GM18499 (cell line): ENCODE measurements around the gene RCOR1.
"Not testable (repeated sequence)": the region's sequence is repeated elsewhere in the genome, so short reads cannot be mapped to it uniquely, and the experiment has no call there.

Experiments used
- ATAC-seq: cut with Tn5 transposase; IDR thresholded peaks from one replicate; pipeline ENCODE4 v1.9.1; 2021; ENCODE audit warnings: moderate number of reproducible peaks; ENCODE audit not compliant: insufficient read depth, unreplicated experiment

RCOR1 gene

DNA sequence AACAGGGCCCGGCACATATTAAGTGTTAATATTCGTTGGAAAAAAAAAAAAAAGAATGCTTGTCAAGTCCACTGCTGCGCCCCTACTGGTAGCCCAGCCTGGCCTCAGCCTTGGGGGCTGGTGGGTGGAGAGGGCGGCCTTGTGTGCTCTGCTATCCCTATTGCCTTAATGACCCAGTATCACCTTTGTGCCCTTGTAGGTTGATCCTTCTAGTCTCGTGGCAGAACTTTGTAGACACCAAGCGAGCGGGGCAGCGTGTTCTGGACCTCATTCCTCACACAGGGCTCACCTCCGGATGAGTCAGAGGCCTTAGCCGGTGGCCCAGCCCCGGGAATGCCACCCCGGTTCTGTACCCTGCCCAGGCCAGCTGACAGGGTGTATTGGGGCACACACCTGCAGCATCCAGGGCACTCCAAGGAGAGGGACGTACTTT, 1.8 kb upstream of the RCOR1 start:
- no peak for ATAC-seq

- no peak for ATAC-seq
Observed at GRCh38 chr14:102591372-102591943, 991 bp upstream of the RCOR1 start.

DNA sequence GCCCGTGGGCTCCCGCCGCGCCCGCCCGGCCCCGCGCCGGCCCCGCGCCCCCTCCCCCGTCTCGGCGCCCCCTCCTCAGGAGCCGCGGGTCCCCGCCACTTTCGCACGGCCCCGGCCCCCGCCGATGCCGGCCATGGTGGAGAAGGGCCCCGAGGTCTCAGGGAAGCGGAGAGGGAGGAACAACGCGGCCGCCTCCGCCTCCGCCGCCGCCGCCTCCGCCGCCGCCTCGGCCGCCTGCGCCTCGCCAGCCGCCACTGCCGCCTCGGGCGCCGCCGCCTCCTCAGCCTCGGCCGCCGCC, 263 bp downstream of the RCOR1 start:
- ATAC-seq = no peak

DNA sequence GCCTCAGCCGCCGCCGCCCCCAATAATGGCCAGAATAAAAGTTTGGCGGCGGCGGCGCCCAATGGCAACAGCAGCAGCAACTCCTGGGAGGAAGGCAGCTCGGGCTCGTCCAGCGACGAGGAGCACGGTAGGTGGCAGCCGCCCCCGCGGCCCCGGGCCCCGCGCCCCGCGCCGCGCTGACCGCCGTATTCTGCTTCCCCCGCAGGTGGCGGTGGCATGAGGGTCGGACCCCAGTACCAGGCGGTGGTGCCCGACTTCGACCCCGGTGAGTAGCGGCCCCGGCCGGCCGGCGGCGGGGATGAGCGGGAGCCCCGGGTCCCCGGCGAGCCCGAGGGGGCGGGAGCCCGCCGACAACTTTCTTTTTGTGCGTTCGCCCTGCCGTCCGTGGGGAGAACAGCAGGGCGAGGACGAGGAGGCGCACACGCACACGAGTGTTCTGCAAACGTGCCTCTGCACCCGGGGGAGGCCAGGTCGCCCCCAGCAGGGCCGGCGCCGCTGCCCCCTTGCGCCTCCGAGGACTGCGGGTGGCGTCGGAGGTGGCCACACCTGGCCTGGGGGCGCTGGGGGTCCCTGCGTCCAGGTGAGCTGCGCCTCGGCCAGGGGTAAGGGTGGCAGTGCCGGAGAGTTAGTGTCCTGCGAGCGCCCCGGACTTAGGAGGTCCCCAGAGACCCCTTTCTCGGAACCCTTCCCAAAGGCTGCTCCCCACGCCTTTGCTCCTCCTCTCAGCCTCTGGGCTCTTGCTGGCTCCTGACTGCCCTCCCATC, 794 bp downstream of the RCOR1 start:
- no peak for ATAC-seq

DNA sequence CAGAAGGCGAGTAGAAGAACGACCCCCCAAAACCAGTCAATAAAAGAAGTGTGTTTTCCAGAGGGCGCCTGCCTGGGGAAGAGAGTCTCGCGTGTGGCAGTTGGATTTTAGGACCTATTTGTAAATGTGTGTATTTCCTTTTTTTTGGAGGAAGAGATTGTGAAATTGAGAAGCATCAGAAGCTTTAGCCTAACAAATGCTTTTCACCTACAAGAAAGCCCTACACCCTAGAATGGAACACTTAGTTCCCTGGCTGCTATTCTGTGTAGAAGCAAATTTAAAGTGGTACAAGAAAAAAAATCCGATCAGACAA, 1.3 kb downstream of the RCOR1 start:
- no peak for ATAC-seq

- ATAC-seq = no peak
Observed at GRCh38 chr14:102594514-102595175, 2.2 kb downstream of the RCOR1 start.

GRCh38 chr14:102601378-102601925, 9.0 kb downstream of the RCOR1 start:
- ATAC-seq = no peak

DNA sequence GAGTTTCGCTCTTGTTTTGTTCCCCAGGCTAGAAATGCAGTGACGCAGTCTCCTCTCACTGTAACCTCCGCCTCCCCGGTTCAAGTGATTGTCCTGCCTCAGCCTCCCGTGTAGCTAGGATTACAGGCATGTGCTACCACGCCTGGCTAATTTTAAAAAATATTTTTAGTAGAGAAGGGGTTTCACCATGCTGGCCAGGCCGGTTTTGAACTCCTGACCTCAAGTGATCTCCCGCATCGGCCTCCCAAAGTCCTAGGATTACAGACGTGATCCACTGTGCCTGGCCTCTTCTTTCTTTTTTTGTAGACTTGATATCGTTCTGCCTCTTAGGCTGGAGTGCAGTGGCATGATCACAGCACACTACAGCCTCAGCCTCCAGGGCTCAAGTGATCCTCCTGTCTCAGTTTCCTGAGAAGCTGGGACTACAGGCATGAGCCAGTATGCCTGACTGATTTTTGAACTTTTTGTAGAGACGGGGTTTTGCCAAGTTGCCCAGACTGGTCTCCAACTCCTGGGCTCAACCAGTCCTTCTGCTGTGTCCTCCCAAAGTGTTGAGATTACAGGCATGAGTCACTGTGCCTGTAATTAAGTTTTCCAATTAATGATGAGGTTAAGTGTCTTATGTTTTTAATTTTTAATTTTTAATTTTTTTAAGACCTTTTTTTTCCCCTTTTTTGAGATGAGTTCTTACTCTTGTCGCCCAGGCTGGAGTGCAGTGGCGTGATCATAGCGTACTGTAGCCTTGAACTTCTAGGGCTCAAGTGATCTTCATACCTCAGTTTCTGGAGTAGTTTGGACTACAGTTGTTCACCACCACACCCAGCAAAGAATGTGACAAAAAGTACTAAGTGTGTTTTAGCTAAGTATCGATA, 10.2 kb downstream of the RCOR1 start:
- no peak for ATAC-seq

DNA sequence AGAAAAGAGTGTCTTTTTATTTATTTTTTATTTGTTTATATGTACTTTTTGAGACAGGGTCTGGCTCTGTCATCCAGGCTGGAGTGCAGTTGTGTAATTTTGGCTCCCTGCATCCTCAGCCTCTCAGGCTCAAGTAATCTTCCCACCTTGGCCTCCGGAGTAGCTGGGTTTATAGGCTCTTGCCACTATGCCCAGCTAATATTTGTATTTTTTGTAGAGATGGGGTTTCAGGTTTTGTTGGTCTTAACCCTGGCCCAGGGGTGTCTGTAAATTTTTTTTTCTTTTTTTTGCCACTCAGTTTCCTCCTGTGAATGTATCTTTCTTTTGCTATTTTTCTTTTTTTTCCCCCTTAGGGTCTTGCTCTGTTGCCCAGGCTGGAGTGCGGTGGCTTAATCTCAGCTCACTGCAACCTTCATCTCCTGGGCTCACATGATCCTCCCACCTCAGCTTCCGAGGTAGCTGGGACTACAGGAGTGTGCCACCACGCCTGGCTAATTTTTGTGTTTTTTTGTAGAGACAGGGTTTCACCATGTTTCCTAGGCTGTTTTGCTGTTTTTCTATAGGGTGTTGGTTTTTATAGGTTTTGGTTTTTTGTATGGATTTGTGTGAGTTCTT, 11.0 kb downstream of the RCOR1 start:
- no peak for ATAC-seq

DNA sequence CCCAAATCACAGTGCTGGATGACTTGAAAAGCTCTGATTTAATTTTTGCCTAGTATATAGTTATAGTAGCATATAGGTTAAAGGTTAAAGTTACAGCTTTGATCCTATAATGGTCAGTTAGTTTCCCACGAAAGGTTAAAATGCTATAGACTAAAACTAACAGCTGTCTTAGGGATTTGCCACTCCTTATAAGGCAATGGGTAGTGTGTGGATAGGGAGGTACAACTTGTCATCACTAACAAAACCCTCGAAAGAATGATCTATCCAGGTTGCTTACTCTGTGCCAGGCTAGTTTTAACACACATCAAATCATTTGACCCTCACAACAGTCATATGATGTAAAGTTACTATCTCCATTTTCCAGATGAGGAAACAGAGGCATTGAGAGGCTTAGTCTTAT, 11.7 kb downstream of the RCOR1 start:
- ATAC-seq = no peak

GRCh38 chr14:102605029-102605428, 12.6 kb downstream of the RCOR1 start:
- ATAC-seq = no peak

- no peak for ATAC-seq
Observed at GRCh38 chr14:102606296-102606695, 13.8 kb downstream of the RCOR1 start.

DNA sequence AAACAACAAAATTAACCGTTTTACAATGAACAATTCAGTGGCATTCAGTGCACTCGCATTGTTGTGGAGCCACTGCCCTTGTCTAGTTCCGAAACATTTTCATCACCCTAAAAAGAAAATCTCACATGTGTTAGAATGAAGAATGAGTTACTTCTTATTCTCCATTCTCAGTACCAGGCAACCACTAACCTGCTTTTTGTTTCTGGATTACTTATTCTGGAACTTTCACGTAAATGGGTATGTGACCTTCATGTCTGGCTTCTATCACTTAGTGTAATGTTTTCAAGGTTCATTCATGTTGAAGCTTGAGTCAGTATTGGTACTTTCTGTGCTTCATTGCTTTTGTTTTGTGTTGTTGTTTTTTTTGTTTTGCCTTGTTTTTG, 15.6 kb downstream of the RCOR1 start:
- ATAC-seq = peak; percentile 47

GRCh38 chr14:102610968-102611811, 18.7 kb downstream of the RCOR1 start:
- no peak for ATAC-seq

GRCh38 chr14:102616318-102616717, 23.9 kb downstream of the RCOR1 start:
- no peak for ATAC-seq

DNA sequence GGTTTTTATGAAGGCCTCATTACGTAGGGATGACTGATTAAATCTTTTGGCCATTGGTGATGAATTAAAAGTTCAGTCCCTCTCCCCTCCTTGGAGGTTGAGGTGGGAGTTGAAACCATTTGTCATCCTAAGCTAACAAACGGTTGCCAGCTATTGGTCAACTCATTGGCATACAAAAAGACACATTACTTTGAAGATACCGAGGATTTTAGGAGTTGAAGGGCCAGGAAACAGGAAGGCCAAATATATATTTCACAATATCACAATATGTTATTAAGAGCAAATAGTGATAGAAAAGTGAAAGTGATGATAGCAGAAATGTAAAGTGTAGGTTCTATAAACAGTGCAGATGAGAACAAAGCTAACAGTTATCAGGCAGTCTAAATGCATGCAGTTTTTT, 24.4 kb downstream of the RCOR1 start:
- no peak for ATAC-seq

DNA sequence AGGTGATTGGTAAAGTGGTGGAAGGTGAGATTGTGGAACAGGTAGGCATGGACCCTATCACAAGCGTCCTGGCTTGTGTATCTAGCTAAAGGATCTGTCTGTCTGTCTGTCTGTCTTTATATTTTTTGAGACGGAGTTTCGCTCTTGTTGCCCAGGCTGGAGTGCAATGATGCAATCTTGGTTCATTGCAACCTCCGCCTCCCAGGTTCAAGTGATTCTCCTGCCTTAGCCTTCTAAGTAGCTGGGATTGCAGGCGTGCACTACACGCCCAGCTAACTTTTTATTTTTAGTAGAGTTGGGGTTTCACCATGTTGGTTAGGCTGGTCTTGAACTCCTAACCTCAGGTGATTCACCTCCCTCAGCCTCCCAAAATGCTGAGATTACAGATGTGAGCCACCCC, 26.6 kb downstream of the RCOR1 start:
- ATAC-seq = not testable (repeated sequence)

DNA sequence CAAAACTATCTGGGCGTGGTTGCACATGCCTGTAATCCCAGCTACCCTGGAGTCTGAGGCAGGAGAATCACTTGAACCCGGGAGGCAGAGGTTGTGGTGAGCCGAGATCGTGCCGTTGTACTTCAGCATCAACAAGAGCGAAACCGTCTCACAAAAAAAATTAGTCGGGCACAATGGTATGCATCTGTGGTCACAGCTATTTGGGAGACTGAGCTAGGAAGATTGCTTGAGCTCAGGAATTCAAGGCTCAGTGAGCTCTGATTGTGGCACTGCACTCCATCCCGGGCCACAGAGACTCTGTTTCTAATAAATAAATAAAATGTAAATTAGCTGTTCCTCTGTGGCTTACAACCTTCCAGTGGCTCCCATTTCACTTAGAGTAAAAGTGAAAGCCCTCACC, 28.0 kb downstream of the RCOR1 start:
- ATAC-seq = no peak

- no peak for ATAC-seq
Observed at GRCh38 chr14:102622262-102622885, 29.9 kb downstream of the RCOR1 start.
